Measurements from ENCODE around the gene PTPRR.

GRCh38 chr12:70686907-70687306 is 233.6 kb downstream of the PTPRR start:
- TF ChIP-seq POLR2A (IDR thresholded peaks at IDR 0.05): no peak
- no peak for TF ChIP-seq POLR2AphosphoS5 (IDR thresholded peaks at IDR 0.05)
- TF ChIP-seq CTCF (IDR thresholded peaks at IDR 0.05 in 8 of 11, conservative IDR thresholded peaks at IDR 0.05 in 3 of 11): no peak
